ENCODE data around the gene POLR2L.

The POLR2L gene

DNA sequence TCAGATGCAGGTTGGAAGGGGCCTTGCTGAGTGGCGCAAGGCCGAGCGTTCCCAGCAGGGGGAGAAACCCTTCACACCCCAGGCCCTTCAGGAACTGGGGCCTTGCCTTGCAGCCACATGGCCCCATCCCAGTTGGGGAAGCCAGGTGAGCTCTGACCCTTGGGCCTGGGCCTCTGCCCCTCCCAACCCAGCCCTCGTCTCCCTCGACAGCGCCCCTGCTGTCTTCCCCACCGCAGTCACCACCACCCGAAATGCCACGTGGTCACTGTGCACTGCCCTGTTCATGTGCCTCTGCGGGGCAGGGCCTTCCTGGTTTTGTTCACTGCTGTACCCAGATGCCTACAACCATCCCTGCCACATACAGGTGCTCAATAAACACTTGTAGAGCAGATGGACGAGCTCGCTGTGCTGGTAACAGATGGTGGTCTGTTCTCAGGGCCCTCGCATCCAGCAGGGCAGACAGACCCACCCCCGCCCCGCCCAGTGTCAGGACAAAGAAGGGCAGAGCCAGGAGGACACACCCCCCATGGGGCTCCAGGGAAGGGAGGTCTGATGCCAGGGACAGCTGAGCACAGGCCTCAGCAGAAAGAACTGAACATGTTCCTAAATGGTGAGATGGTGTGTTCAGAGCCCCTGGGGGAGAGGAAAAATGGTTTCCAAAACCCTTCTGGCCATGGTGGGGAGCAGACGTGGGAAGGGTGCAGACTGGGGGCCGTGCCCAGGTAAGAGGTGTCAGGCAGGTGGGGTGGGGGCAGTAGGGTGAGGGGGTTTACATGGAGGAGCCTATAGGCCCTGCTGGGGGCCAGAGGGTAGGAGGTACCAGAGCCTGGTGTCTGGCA lies 3.7 kb downstream of the POLR2L start:
- DNase-seq (ENCODE audit: low spot score): no peak

DNA sequence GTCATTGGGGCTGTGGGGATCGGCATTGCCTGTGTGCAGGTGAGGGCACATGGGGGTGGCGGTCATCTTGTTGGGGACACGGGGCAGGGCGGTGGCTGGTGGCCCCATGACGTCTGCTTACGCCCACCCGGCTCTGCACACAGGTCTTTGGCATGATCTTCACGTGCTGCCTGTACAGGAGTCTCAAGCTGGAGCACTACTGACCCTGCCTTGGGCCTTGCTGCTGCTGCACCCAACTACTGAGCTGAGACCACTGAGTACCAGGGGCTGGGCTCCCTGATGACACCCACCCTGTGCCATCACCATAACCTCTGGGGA lies 4.4 kb downstream of the POLR2L start:
- DNase-seq (ENCODE audit: low spot score): no peak

DNA sequence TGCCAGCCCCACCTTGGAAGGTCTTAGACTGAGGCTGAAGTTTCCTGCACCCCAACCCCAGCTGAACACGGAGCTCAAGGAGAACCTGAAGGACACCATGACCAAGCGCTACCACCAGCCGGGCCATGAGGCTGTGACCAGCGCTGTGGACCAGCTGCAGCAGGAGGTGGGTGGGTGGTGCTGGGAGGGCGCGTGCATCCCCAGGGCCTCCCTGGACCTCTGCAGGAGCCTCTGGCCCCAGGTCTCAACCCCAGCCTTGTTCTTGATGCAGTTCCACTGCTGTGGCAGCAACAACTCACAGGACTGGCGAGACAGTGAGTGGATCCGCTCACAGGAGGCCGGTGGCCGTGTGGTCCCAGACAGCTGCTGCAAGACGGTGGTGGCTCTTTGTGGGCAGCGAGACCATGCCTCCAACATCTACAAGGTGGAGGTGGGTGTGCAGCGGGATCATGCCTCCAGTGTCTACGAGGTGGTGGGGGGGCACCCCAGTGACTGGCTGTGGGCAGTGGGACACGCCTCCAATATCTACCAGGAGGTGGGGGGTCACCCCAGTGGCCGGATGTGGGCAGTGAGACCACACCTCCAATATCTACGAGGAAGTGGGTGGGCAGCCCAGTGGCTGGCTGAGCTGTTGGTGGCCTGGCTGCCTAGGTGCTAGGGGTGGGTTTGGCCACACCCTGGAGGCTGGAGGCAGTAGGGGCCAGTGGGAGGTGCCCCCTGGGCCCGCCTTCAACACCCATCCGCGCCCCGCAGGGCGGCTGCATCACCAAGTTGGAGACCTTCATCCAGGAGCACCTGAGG lies 4.9 kb downstream of the POLR2L start:
- no peak for DNase-seq (ENCODE audit: low spot score)

DNA sequence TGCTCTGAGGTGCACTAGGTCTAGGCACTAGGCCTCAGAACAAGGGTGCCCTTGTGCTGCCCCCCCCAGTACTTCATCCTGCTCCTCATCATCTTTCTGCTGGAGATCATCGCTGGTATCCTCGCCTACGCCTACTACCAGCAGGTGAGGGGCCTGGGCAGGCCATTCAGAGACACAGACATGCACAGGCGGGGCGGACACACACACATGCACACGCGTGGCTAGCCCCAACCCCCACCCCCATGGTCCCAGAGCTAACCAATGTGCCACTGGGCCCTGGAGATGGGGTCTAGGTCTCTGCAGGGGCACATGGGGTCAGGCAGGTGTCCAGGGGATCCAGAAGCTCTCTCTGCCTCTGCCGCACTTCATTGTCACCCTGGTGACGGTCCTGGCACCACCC lies 5.6 kb downstream of the POLR2L start:
- DNase-seq (ENCODE audit: low spot score): no peak

DNA sequence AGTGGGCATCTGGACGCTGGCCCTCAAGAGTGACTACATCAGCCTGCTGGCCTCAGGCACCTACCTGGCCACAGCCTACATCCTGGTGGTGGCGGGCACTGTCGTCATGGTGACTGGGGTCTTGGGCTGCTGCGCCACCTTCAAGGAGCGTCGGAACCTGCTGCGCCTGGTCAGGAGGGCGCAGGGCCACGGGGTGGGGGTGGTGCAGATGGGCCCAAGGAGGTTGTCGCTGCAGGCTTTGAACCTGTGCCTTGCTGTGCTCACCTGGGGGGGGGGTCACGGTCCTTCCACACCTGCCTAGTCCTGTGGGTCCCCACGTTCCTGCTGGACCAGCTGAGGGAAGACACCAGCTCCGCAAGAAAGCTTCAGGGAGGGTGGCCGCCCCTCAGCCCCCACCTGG lies 6.1 kb downstream of the POLR2L start:
- DNase-seq (ENCODE audit: low spot score): no peak

DNA sequence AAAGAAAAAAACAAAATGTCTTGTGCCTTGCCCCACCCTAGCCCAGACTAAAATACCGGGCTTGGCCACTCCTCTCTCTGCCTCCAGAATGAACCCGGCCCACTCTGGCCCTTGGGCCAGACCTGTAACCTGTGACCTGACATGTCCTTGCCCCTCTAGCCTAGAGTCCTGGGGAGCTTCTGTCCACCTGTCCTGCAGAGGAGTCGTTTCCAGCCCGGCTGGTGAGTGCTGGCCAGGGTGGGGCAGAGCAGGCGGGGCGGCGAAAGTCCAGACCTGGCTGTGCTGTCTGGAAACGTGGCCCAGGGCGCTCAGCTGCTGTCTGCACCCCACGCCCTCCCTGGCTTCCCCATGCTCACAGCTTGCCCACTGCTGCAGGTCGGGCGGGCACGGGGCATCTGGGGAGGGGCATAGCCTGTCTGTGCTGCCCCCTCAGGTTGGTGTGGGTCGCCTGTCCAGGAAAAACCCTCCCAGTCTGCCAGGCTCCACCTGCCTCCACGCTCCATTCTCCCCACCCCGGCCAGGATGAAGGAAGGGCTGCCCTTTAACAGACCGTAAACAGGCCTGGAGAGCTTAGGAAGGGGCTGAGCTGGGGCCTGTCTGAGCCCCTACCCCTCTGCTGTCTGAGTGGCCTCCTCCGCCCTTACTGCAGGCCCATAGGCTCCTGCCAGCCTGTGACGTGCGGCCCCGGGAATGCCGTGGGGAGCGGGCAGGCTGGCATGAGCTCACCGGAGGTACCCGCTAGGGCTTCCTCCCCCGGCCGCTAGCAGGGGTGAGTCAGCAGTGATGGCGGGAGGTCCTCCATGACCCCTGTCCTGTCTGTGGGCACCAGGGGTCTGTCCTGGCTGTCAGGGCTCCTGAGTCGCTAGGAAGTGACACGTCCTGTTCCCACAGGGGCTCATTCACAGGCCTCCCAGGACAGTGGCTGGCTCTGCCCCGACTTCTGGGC lies 7.7 kb downstream of the POLR2L start:
- no peak for DNase-seq (ENCODE audit: low spot score)

DNA sequence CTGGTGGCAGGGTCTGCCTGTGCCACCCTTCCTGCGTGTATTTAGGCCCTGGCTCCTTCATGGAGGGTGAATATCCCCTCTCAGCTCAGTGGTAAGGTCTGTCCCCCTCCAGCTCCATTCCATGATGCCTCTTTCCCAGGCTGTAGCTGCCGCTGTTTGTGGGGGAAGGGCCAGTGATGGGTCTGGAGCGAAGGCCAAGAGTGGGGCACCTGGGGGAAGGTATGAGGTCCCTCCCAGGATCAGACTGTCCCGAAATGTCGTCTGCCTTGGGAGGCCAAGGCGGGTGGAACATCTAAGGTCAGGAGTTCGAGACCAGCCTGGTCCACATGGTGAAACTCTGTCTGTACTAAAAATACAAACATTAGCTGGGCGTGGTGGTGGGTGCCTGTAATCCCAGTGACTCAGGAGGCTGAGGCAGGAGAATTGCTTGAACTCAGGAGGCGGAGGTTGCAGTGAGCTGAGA lies 8.4 kb downstream of the POLR2L start:
- no peak for DNase-seq (ENCODE audit: low spot score)

DNA sequence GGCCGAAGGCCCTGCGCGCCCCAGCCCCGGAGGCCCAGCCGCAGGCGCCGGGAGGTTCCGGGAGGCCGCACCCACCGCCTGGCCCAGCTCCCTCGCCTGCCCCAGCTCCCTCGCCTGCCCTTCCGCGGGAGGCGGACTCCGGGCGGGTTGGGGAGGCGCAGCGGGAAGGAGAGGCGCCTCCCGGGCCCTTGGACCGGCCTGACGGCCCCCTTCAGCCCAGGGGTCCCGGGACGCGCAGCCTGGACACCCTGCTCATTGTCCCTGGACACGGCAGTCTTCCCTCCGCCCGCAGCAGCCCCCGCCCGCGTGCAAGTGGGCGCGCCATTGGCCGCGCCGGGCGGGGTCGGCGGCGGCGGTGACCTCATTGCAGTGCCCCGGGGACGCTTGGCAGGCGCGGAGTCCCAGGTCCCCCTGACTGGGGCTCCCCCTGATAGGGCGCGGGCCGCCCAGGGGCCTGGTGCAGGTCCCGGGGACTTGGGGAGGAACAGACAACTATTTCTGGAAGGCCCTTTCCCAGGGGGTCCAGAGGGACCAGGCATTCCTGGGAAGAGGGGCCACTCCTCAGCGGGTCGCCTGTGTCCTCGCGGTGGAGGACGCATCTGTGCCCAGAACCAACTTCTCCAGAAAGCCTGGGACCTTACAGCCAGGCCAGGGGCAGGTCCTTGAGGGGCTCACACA lies 9.1 kb downstream of the POLR2L start:
- no peak for DNase-seq (ENCODE audit: low spot score)

DNA sequence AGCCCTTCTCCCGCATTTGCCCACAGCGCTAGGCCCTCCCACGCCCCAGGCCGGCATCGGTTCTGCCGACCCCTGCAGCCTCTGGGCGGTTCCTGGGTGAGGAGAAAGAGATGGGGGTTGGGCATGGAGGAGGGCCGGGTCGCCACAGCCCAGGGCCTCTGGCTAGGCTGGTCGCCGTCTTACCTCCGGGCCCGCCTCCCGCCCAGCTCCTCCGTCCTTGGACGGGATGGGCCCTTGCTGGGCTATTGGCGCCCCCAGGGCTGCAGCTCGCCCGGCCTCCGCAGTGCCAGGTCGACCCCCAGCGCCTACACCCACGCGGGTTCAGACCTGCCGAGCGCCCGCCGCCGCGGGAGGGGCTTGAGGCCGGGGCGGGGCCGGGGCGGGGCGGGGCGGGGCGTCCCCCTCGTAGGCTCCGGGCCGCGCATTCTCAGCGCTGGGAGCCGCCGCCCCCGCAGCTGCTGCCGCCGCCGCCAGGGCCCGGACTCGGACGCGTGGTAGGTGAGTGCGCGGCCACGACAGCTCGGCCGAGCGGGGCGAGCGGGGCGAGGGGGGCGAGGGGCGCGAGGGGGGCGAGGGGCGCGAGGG lies 9.7 kb downstream of the POLR2L start, which contains the start of gene CD151:
CD151 (plus strand) TSS at position 424 of the 585 bp plus-strand sequence. CDS start 3,118 bp downstream, outside the sequence.
- DNase-seq (ENCODE audit: low spot score): no peak

DNA sequence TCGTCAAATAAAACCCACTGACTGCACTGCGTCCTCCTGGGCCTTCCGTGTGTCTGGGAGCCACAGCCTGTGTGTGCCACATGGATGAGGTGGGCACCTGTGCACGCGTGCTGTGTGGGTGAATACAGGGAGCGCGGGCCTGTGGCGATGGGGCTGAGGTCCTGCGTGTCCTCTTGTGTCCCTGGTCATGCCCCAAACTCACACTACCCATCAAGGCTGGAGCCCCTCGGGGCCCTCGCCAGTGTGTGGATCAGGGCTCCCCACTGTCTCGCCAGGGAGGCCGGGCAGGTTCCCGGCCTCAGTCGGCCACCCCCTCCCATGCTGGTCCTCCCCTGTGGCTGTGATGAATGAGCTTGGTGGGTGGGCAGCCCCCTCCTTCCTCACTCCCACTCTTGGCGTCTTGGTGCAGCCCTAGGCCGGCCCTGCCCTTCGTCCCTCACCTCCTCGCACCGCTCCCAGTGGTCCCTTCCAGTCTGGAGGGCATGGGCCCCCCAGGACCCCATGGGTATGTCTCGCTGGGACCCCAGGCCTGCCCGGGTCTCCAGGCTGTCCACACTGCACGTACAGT lies 10.3 kb downstream of the POLR2L start:
- no peak for DNase-seq (ENCODE audit: low spot score)

DNA sequence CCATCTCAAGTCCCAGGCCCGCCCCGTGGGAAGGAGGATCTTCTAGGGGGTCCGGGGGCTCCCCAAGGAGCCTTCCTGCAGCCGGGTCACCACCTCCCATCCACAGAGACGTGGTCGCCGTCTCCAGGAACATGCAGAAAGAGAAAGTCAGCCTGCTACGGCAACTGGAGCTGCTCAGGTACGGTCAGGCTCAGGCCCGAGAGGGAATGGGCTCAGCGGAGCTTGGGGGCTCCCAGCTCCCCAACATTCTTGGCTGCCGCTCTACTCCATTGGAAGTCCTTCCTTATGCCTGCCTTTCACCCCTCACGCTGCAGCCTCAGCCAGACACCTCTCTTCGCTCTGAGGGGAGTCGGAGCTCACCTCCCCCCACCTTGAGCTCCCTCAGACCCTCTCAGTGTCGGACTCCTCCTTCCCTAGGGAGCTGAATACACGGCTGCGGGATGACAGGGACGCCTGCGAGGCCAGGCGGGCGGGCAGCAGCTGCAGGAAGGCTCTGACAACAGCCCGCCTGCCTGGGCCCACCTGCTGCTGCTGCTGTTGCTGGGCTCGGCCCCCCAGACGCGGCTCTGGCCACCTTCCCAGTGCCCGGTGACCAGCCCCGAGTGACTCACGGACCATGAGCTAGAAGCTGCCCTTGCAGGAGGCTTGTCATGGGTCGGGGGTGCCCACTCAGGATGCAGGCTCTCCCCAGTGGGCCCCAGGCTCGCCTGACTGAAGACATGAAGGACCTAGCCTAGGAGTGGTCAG lies 11.0 kb downstream of the POLR2L start:
- no peak for DNase-seq (ENCODE audit: low spot score)

DNA sequence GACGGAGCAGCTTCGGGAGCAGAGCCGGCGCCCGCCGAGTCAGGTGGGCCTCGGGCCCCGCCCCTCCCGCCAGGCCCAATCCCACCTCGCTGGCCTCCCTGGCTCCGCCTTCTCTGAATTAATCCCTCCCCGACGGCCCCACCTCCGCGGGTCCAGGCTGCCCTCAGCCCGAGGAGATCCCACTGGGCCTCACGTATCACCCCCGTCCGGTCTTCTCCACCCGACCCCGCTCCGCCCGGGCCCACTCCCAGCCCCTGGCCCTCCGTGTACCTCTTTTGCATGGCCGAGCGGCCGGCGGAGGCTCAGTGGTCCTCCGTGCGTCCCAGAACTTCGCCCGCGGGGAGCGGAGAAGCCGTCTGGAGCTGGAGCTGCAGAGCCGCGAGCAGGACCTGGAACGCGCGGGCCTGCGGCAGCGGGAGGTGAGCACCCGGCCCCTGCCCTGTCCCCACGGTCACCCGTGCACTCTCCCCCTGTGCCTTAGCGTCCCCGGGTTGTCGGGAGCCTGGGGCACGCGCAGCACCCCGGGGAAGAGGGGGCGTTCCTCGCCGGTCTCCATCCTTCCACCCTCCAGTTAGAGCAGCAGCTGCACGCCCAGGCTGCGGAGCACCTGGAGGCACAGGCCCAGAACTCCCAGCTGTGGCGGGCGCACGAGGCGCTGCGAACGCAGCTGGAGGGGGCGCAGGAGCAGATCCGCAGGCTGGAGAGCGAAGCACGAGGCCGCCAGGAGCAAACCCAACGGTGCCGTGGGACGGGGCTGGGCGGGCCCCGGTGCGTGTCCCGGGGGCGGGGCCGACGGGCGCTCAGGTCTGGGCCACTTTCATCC lies 11.8 kb downstream of the POLR2L start:
- peak; percentile 87 for DNase-seq (ENCODE audit: low spot score)

DNA sequence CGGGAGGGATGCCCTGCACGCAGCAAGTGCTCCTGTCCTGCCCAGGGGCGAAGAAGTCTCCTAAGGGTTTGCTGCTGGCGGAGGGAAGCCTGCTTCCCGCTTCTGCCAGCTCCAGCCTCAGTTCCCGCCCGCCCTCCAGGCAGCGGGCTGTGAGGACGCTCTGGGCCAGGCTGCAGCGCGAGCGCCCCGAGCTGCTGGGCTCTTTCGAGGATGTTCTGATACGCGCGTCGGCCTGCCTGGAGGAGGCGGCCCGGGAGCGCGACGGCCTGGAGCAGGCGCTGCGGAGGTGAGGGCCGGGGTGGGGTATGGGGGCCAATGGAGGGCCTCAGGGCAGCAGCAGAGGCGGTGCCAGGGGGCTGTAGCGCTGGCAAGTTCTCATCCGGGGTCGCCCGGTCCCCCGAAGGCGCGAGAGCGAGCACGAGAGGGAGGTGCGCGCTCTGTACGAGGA lies 12.5 kb downstream of the POLR2L start:
- DNase-seq (ENCODE audit: low spot score): no peak

DNA sequence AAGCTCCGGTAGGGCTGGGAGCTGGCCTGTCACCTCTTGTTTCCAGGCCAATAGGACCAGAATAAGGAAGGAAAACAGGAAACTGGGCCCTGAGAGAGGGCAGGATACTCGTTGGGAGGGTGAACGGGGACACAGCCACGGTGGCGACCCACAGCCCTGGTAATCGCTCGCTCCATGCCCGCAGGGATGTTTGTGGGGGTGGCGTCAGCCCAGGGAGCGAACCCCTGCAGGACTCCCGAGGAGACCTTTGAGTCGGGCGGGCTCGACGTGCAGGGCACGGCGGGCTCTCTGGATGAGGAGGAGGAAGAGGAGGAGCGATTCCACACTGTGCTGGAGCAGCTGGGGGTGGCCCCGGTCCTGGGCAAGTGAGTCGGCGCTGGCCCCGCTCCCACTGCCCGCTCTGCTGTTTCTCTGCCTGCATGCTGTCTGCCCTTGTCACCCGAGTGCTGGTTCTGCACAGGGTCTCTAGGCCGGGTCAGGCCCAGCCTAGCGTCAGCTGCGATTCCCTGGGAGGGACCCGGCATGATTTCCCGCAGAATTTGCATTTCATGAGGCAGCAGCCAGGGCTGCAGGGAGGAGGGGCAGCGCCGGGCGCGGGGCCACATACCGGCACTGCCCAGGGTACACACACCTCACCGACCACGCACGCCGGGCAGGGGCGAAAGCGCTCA lies 13.0 kb downstream of the POLR2L start:
- DNase-seq (ENCODE audit: low spot score): no peak

DNA sequence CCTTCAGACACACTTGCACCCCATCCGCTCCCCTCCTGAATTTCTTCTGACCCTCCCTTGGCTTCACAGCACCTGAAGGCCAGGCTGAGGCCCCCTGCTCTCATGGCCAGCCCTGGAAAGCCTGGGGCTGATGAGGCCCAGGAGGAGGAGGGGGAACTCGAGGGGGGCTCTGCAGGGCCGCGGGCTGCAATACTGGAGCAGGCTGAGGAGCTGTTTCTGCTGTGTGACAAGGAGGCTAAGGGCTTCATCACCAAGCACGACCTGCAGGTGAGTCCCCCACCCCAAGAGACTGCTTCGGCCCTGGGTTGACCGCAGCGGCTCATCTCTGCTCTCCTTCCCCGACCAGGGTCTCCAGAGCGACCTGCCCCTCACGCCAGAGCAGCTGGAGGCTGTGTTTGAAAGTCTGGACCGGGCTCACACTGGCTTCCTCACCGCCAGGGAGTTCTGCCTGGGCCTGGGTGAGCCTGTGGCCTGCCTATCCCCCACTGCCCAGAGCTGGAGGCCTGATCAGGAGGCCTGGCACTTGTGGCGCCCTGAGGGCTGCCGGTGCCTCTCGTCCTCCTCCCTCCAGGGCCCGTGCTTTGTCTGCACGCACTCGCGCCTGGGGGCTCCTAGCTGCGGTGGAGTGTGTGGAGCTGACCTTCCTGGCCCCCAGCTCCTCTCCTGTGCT lies 13.7 kb downstream of the POLR2L start:
- DNase-seq (ENCODE audit: low spot score): no peak

DNA sequence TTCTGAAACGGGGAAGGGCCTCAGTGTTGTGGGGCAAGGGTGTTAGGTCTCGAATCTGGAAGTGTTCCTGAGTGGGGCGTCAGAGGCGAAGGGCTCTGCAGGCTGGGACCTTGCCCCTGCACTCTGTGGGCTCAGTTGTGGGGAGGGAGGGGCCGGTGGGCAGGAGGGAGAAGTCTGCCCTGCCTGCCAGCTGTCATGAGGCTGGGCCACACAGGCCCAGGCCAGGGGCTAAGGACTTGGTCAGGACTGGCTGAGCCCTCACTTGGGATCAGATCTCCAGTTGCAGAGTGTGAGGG lies 14.5 kb downstream of the POLR2L start, which contains the start of gene CRACR2B:
CRACR2B (plus strand) TSS at position 23 of the 296 bp plus-strand sequence. CDS start 689 bp downstream, outside the sequence.
- no peak for DNase-seq (ENCODE audit: low spot score)

DNA sequence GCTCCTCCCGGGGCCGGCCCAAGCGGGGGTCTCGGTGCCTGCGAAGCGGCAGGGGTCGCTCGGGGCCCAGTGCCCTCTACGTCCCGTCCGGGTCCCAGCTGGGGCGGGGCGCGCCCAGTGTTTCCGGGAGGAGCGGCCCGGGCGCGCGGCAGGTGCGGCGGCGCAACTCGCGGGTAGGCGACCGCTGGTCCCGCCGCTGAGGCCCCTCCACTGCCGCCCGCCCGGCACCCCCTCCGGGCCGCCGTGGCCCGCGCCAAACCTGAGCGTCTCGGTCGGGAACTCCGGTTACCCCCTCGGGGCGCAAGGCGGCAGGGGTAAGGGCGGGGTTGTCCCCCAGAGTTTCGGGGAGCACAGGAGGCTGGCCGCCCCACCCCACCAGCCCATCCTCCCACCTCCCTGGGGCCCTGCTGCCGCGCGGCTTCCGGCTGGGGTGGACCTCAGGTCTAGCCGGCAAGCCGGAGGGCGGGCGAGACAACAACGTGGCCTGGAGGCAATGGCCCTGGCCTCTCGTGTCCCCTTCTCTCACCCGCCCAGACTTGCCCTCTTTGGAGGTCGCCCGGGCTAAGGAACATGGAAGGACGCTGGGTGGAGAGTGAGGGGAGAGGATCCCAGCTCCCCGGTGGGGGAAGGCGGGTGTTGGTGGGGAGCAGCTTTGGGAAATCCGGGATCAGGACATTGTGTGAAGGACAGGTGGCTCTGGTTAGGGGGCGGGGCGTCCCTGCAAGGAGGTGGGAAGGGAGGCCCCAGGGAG lies 15.0 kb downstream of the POLR2L start:
- DNase-seq (ENCODE audit: low spot score): no peak

DNA sequence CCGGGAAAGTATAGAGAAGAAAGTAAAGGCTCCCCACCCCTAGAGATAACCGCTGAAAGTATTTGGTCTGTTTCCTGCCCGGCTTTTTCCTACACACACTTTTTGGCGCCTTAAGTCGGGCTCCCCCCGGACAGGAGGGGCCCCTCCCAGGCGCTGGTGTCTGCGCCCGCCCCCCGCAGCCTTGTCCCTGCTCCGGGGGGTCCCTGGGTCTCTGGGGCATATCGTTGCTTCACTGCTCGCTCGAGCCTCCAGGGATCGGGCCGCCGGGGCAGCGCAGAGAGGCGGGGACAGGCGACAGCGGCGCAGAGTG lies 15.5 kb downstream of the POLR2L start:
- DNase-seq (ENCODE audit: low spot score): no peak
